Suprapubic skin (tissue), 4 donors: ENCODE measurements around the gene UBE2K. TPM values are rescaled to one million over a fixed set of nuclear protein-coding genes. Genes with fewer than 3 reads are reported as not detected.

Experiments
- DNase-seq, 2 donors: peaks; one replicate each; pipeline ENCODE4 v3.0.0-alpha.2; 2019; ENCODE audit warnings: low spot score in 2 of 2
- H3K27ac ChIP-seq: fragments of 200-600 bp; sonication (generic); one replicate; pipeline ENCODE4 v1.5.1; 2019
- H3K27me3 ChIP-seq: fragments of 200-600 bp; sonication (generic); one replicate; pipeline ENCODE4 v1.5.1; 2019
- H3K36me3 ChIP-seq: fragments of 200-600 bp; sonication (generic); one replicate; pipeline ENCODE4 v1.5.1; 2019
- H3K4me1 ChIP-seq: fragments of 200-600 bp; sonication (generic); one replicate; pipeline ENCODE4 v1.5.1; 2019
- H3K4me3 ChIP-seq: fragments of 200-600 bp; sonication (generic); one replicate; pipeline ENCODE4 v1.5.1; 2019; ENCODE audit warnings: mild to moderate bottlenecking
- H3K9me3 ChIP-seq: fragments of 200-600 bp; sonication (generic); one replicate; pipeline ENCODE4 v1.5.1; 2019
- EP300 ChIP-seq: sonication (generic); formaldehyde crosslinking; IDR thresholded peaks from one replicate; pipeline ENCODE4 v1.6.1; 2017; ENCODE audit warnings: antibody characterized with exemption
- POLR2A ChIP-seq, 2 donors: fragments of 450-650 bp; IDR thresholded peaks; one replicate each; pipeline ENCODE4 v1.6.1; 2017; ENCODE audit warnings: antibody characterized with exemption in 2 of 2, mild to moderate bottlenecking in 2 of 2, moderate library complexity in 2 of 2
- POLR2AphosphoS5 ChIP-seq, 3 donors: sonication (generic); formaldehyde crosslinking; IDR thresholded peaks; one replicate each; pipeline ENCODE4 v1.6.1; 2017; ENCODE audit warnings: antibody characterized with exemption in 3 of 3
- WGBS: methylation state at CpG from one replicate; pipeline ENCODE4 v1.1.5; 2018; 5-methylcytosine and 5-hydroxymethylcytosine counted together
- total RNA-seq, 4 donors: library from RNA; depleted of rRNA; stranded (reverse); fragments of >200 nt; gene quantifications; one replicate each; pipeline ENCODE4 v1.1.0, GENCODE V29; 2016
- TF ChIP-seq, protein P1 (sequence below), 2 donors: fragments of 200-600 bp in 1 of 2; fragments of 450-650 bp in 1 of 2; sonication (generic) in 1 of 2; IDR thresholded peaks; one replicate each; pipeline ENCODE4 v1.5.1; 2016 to 2019; ENCODE audit warnings: antibody characterized with exemption in 2 of 2, mild to moderate bottlenecking in 1 of 2, moderate library complexity in 1 of 2

The UBE2K gene
- total RNA-seq, 4 donors from 2014 or later, result 23.0 to 37.2 (median 31.8) TPM

DNA sequence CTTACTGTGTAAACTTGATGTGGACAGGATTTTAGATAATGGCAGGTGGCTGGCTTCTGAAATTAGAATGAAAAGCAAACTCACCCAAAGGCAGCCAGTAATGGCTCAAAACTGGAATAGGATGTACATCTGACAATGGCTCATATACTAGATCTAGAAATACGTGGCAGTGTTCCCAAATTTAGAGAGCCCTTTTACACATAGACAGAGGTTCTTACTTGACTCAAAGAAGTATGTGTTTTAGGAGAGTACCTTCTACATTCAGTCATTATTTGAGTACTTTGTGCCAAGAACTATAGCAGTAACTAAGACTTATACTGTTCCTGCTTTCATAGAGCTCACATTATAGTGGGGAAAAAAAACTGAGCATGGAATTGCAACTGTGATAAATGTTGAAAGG, 48.0 kb downstream of the UBE2K start:
- Histone ChIP-seq H3K4me1 (no peaks in the 10 kb centered on the region), H3K27me3 (no peaks in the 10 kb centered on the region), H3K9me3 (no peaks in the 10 kb centered on the region), H3K36me3 (peaks cover 20% of the 10 kb centered on the region), H3K27ac (no peak overlapping the region), H3K4me3 (no peak overlapping the region)
- TF ChIP-seq, protein P1, sequence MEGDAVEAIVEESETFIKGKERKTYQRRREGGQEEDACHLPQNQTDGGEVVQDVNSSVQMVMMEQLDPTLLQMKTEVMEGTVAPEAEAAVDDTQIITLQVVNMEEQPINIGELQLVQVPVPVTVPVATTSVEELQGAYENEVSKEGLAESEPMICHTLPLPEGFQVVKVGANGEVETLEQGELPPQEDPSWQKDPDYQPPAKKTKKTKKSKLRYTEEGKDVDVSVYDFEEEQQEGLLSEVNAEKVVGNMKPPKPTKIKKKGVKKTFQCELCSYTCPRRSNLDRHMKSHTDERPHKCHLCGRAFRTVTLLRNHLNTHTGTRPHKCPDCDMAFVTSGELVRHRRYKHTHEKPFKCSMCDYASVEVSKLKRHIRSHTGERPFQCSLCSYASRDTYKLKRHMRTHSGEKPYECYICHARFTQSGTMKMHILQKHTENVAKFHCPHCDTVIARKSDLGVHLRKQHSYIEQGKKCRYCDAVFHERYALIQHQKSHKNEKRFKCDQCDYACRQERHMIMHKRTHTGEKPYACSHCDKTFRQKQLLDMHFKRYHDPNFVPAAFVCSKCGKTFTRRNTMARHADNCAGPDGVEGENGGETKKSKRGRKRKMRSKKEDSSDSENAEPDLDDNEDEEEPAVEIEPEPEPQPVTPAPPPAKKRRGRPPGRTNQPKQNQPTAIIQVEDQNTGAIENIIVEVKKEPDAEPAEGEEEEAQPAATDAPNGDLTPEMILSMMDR (IDR thresholded peaks at IDR 0.05), result no peak
- TF ChIP-seq POLR2A (IDR thresholded peaks at IDR 0.05), result no peak
- TF ChIP-seq EP300, result no peak
- no peak for TF ChIP-seq POLR2AphosphoS5 (IDR thresholded peaks at IDR 0.05)
- no peak for DNase-seq
- 74% methylated on average over 1 of the region's 1 CpG for WGBS

DNA sequence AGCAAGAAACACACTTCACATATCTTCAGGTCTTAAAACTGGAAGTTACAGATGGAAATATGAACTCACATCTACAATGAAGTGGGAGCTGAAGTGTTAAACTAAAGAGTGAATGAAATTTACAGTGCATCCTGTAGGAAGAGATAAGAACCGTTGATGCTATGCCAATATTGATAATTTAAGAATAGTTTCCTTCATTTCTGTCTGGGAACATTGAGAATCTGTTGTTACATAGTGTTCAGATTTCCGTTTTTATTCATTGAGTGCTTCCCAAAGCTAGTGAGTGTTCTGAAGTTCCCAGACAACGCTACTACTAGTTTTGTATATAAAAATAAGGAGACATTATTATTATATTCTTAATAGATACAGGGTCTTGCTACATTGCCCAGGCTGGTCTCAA, 52.3 kb downstream of the UBE2K start:
- no peak overlapping the region for H3K4me3 ChIP-seq
- no peak overlapping the region for H3K27ac ChIP-seq
- no peak for TF ChIP-seq POLR2AphosphoS5 (IDR thresholded peaks at IDR 0.05)
- TF ChIP-seq EP300, result no peak
- TF ChIP-seq POLR2A (IDR thresholded peaks at IDR 0.05), result no peak
- TF ChIP-seq, protein P1 (IDR thresholded peaks at IDR 0.05), result no peak
- no peaks in the 10 kb centered on the region for H3K27me3 ChIP-seq
- no peaks in the 10 kb centered on the region for H3K9me3 ChIP-seq
- no peaks in the 10 kb centered on the region for H3K4me1 ChIP-seq
- 73% methylated on average over 3 of the region's 3 CpGs for WGBS
- no peak for DNase-seq
- H3K36me3 ChIP-seq, result peaks cover 24% of the 10 kb centered on the region

DNA sequence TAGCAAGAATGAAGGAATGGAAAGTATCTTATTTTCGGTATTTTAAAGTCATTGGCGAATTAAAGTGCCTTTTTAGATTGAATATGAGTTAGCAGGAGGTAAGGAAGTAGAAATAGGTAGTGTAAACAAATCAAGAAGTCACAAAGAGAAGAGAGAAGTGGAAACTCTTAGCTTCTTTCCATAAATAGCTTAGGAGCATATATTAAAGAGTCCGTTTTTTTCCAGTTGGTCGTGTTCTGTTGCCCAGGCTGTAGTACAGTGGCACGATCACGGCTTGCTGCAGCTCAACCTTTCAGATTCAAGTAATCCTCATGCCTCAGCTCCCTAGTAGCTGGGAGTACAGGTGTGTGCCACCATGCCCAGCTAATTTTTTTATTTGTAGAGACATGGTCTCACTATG, 56.4 kb downstream of the UBE2K start:
- H3K27ac ChIP-seq, result no peak overlapping the region
- TF ChIP-seq, protein P1 (IDR thresholded peaks at IDR 0.05), result no peak
- TF ChIP-seq POLR2AphosphoS5 (IDR thresholded peaks at IDR 0.05) (no peak), POLR2A (IDR thresholded peaks at IDR 0.05) (no peak), EP300 (no peak)
- H3K9me3 ChIP-seq, result no peaks in the 10 kb centered on the region
- no peak for DNase-seq
- H3K4me1 ChIP-seq, result no peaks in the 10 kb centered on the region
- no peak overlapping the region for H3K4me3 ChIP-seq
- WGBS, result 89% methylated on average over 6 of the region's 6 CpGs
- H3K36me3 ChIP-seq, result peaks cover 32% of the 10 kb centered on the region
- no peaks in the 10 kb centered on the region for H3K27me3 ChIP-seq

DNA sequence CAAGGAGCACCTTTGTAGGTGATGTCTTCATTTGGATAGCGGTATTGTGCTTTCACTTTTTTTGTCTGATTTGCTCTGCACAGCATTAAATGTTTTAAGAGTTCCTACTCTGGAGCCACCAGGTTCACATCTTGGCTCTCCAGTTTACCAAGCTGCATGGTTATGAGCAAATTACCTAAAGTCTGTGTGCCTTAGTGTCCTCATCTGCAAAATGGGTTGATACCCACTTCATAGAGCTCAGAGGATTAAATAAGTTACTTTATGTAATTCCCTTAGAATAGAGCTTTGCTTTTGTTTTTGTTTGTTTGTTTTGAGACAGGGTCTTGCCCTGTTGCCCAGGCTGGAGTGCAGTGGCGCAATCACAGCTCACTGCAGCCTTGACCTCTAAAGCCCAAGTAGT, 58.2 kb downstream of the UBE2K start:
- H3K27me3 ChIP-seq, result no peaks in the 10 kb centered on the region
- H3K36me3 ChIP-seq, result peaks cover 44% of the 10 kb centered on the region
- no peaks in the 10 kb centered on the region for H3K9me3 ChIP-seq
- no peak for DNase-seq
- no peak for TF ChIP-seq POLR2AphosphoS5 (IDR thresholded peaks at IDR 0.05)
- TF ChIP-seq EP300, result no peak
- TF ChIP-seq, protein P1 (IDR thresholded peaks at IDR 0.05), result no peak
- no peak for TF ChIP-seq POLR2A (IDR thresholded peaks at IDR 0.05)
- no peaks in the 10 kb centered on the region for H3K4me1 ChIP-seq
- no peak overlapping the region for H3K27ac ChIP-seq
- 90% methylated on average over 2 of the region's 2 CpGs for WGBS
- no peak overlapping the region for H3K4me3 ChIP-seq

DNA sequence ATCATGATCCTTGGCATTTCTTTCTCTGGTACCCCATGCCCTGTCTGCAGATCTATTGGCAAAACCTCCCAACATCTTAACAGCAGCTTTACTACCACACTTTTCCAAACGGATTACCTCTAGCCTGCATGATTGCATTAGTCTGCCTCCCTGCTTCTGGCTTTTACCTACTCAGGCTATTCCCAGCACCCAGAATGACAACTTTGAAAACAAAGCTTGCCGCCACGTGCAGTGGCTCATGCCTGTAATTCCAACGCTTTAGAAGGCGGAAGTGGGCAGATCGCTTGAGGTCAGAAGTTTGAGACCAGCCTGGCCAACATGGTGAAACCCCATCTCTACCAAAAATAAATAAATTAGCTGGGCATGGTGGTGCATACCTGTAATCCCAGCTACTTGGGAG, 60.2 kb downstream of the UBE2K start:
- WGBS, result 96% methylated on average over 6 of the region's 6 CpGs
- peaks cover 51% of the 10 kb centered on the region for H3K36me3 ChIP-seq
- DNase-seq, result no peak
- H3K4me3 ChIP-seq, result no peak overlapping the region
- TF ChIP-seq POLR2AphosphoS5 (IDR thresholded peaks at IDR 0.05) (no peak), EP300 (no peak), POLR2A (IDR thresholded peaks at IDR 0.05) (no peak)
- TF ChIP-seq, protein P1 (IDR thresholded peaks at IDR 0.05), result no peak
- no peaks in the 10 kb centered on the region for H3K27me3 ChIP-seq
- H3K9me3 ChIP-seq, result no peaks in the 10 kb centered on the region
- H3K4me1 ChIP-seq, result no peaks in the 10 kb centered on the region
- no peak overlapping the region for H3K27ac ChIP-seq
